NCI-H2171 (cell line): Measurements from ENCODE around the gene MPIG6B.
A peak's percentile ranks its signal among the peaks of the same experiment; 100 is the strongest.

ENCODE experiments used
- DNase-seq: peaks from one replicate; lab custom pipeline; 2025; lab: John Stamatoyannopoulos, UW

Gene MPIG6B

DNA sequence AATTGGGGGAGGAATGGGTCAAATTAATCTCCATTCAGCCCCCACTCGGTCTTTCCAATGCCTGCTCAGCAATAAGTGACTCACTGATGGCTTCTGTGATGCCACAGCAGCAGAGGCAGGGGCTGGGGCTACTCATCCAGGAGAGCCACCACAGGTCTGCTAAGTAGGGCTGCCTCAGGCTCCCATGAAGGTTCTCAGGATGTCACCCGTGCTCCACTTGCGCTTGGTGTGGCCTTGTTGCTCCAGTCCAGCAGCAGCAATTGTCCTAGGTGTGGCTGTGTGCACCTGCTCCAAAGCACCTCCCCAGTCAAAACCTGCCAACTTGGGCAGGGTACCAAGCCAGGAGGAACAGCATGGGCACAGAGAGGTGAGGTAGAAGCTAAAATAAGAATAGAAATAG lies 1.0 kb upstream of the MPIG6B start:
- DNase-seq: no peak

DNA sequence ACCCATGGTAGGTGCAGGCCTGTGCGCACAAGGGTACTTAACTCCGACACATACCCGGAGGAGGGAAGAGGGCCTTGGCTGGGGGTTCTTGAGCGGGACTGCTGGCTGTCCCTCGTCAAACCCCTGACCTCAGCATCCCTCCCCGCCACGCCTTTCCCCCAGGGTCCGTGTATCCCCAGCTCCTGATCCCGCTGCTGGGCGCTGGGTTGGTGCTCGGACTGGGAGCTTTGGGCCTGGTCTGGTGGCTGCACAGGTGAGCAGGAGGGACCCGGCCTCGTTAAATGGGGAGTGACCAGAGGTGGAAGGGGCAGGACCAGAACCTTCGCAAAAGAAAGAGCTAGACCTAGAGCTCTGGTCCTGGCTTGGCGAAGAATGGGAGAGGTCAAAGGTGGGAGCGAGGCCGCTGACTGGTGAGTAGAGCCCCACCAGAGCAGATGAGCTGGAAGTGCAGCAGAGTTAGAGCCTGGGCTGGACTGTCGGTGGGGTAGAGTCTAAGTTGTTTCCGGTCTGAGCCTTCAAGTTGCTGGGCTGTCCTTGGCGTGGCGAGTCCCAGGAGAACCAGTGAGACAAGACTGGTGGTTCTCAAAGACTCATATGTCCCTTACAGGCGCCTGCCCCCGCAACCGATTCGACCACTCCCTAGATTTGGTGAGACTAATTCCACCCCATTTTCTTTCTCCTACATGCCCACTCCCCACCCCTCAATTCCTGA lies 963 bp downstream of the MPIG6B start:
- DNase-seq: no peak

DNA sequence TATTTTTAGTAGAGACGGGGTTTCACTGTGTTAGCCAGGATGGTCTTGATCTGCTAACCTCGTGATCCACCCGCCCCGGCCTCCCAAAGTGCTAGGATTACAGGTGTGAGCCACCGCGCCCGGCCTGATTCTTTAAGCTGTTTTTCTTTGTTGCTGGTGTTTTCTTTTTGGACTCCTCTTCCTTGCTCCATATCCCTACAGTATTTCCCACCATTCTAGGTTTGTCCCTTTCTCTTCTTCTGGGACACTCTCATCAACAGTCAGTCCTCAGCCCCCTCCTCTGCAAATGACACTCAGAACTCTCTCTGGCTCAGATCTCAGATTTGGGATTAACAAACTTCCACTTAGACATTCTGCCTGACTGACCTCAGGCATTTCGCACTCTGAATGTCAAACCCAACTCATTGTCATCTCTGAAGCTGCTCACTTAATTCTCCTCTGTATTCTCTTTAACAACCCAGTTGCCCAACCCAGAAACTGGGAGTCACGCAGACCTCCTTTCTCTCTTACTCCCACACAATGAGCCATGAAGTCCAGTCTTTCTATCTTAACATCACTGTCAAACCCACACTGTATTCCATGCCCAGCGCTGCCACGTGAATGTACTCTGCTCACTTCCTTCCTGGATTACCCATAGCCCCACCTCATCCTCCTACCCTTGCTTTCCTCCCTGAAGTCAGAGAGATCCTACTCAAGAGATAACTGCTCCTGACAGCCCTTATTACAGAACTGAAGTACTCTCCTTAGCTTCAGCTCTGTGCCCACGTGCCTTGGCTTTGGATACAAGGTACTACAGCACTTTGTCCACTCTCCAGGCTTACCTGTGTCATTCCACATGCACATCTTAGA lies 2.6 kb downstream of the MPIG6B start:
- no peak for DNase-seq

DNA sequence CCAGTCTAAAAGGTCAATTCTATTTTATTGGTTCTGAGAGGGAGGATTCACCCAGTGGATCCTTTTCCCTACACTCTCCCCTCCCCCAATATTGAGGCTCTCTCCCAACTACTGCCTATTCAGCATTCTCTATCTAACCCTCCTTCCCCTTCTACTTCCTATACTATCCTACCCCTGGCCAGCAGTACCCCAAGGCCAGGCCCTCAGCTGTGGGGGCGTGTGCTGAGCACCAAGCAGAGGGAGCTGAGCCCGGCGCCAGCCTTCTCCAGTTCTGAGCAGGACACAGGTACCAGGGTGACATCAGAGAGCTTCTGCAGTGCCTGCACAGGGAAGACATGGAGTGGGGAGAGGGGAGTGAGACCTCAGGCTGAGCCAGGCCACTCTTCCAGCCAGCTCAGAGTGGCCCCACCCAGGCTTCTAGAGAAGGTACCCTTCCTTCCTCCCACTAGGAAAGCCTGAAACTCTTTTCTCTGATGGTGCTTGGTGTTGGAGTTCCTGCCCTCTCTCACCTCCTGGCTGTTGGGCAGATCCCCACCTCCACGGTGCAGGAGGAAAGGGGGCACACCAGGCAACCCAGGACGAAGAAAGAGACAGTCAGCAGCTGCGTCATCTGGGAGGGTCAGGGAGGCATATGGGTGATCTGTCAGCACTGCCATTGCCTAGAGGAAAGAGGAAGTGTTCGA lies 4.0 kb downstream of the MPIG6B start:
- DNase-seq: no peak

DNA sequence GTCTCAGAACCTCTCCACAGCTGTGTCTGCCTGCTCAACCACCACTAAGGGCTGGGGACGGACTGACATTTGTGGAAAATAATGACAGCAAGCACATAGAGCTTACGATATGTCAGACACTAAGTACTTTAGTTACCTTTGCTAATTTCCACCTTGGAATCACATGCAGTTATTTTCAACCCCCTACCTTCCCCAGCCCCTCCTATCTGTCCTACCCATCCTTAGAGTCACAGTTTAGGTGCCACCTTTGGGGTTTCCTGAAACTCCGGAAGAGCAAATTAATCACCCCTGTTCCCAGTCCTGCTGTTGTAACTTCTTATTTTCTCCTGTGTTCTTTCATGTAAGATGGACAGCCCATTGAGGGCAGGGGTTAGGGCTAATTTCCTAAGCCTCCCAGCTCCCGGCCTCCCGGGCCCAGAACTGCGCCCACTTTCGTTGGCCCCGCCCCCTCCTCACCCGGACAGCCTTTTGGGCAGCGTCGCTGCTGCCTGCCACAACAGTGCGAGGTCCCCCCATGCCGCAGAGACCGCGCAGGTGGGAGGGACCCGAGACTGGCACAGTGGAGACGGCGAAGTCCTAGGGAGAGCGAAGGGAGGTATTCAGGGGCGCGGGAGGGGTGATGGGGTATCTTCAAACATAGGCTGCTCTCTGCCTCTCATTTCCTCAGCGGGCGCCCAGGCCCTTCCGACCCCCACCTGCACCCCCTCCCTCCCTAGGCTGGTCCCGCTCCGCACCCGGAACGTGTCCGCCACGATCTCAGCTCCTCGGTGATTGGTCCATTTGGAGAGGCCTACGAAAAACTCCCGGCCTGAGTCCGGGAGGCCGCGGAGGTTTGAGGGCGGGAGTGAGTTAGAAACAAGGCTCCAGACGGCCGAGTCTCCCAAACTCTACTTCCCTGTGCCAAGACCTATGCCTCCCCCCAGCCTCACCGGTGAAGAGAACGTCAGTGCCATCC lies 4.8 kb downstream of the MPIG6B start:
- no peak for DNase-seq

DNA sequence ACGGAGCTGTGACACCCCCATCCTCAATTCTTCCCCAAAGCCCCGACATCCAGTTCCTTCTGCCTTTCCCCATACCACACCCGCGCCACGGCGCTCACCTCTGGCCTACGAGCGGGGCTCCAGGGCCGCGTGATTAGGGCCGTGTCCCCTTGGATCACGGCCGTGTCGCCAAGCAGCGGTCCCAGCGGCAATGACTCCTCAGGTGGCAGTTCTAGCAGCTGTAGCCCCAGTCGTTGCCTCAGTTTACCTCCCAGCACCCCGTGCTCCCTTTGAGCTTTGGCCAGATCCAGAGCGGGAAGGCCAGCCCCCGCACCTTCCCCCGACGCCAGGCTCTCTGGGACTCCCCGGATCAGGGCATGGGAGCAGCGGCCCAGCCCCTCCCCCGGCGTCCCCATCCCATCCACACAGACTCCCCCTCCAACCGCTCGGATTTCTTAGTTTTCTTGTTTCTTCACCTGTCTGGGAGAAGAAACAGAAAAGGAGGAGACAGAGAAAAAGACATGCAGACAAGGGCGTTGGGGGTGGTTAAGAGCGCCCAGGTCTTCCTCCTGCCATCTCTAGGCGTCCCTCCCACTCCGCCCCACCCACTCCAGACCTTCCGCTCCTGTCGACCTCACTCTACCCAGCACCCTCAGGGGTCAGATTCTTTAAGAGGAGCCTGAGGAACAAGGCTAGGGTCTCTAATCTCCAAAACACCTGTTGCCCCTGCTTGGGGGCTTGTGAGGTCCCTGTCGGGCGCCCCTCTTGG lies 5.8 kb downstream of the MPIG6B start, which contains the start of gene DDAH2:
TSS of gene DDAH2 (minus strand) at position 533 of the 748 bp plus-strand sequence. CDS start at position 395, 138 bp downstream.
- DNase-seq: no peak

DNA sequence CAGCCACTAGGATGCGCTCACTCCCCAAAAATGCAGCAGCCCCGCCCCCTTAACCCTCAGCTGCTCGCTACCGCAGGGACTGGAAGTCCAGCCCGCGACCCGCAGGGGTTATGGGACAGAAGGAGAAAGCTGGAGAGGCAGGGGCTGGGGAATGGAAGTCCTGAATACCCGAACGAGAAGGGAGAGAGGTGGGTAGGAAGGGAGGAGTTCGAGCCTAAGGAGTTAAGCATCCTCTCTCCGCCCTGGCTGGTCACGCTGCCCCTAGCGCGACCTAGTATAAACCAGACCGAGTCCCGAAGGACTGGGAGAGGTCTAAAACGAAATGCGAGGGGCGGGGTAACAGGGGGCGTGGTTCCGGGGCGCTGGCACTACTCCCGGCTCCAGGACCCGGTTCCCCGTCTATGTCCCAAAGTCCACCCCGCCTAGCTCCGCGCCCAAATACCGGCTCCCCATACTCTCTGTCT lies 6.4 kb downstream of the MPIG6B start:
- peak; percentile 77 for DNase-seq

DNA sequence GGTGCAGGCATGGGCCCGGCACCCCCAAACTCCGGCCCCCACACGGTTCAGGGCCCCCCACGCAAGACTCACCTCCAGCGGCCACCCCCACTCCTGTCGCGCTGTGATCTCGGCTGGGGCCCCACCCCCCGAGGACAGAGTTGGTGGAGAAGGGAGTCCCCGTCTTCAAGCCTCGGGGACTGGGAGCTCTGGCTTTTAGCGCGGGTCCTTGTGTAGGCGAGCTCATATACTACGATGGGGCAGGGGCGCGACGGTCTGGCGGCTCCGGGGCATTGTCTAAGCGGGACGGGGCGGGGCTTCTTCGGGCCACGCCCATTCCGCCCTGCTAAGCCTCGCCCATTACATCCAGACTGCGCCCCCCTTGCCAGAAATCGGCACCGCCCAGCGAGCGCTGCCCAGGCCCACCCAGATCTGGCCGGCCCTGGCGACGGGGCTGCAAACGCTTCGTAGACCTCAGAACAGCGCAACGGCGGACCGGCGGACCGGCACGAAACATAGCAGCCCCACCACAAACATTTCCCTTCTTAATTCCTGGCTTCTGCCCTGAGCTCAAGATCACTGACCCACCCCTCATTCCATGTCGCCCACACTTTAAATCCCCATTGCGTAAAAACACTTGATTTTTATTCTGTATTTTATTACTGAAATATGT lies 6.9 kb downstream of the MPIG6B start:
- DNase-seq: peak; percentile 24

DNA sequence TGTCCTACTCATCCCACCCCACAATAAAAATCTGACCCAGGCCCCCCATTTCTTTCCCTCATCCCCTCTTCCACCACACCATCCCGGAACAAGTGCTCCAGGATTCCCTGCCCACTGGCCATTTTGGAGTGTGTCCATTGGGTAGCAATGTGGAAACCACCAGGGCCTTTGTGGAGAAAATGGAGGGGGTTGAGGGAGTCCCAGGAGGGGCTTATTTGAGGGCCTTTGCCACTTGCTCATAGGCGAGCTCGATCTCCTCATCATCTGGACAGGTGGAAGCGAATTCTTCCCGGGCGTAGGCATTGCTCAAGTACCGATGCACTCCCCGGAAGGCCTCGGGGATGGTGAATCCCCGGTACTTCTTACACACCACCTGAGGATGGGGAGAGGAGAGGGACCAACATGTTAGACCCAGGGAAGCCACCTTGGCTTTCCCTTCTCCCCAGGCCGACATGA lies 7.5 kb downstream of the MPIG6B start:
- DNase-seq: no peak

DNA sequence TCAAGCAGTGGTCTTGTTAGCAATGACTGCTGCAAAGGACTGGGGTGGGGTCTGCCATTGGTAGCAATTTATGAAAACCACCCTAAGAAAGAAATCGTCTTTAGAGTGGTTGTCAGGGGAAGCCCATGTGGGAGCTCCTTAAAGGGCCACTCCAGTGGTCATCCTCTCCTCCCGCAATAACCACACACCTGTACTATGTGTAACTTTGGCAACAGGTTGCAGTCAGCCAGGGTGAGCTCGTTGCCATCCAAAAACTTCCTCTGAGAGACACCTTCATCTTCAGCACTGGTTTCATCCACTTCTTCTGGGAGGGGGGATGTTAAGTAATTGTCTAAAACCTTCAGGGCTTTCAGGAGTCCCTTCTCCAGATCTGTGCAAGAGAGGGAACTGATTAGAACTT lies 8.9 kb downstream of the MPIG6B start:
- DNase-seq: no peak

DNA sequence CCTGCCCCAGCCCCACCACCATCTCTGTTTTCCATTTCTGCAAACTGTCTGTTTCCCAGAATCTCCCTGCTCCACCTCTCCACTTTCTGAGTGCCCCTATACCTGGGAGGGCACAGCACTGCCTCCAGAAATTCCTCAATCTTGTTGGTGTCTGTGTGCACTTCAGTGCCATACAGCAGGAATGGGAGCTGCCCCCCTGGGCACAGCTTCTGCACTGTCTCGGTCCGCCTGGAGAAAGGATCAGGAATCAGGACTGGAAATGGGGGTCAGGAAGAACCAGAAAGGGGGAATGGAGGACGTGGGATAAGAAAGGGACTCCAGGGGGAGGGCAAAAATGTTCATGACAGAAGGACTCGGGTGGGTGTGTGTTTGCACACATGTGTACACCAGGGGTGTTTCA lies 10.6 kb downstream of the MPIG6B start:
- DNase-seq: no peak

DNA sequence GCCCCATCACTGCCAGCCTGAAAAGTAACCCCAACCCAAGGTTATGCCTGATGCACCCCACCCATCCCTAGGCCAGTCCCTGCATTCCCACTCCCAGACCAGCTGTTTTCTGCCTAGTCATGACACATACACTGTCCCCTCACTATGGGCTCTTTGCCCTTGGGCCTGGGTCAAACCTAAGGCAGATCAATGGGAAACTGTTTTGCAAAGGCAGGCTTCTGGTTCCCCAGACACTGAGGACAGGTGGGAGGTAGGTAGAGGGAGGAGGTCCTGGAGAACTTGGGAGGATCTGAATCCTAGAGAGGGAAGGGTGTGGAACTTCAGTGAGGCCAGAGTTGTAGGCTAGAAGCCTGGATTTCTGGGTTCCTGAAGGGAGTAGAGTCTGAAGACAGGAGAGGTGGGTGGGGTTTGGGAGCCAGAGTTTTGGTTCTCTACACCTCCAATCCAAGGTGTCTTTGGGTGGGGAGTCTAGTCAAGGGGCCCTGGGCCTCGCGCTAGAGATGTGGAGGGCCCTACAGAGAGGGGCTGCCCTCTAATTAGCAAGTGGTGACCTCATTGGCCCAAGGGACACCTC lies 11.2 kb downstream of the MPIG6B start:
- no peak for DNase-seq

DNA sequence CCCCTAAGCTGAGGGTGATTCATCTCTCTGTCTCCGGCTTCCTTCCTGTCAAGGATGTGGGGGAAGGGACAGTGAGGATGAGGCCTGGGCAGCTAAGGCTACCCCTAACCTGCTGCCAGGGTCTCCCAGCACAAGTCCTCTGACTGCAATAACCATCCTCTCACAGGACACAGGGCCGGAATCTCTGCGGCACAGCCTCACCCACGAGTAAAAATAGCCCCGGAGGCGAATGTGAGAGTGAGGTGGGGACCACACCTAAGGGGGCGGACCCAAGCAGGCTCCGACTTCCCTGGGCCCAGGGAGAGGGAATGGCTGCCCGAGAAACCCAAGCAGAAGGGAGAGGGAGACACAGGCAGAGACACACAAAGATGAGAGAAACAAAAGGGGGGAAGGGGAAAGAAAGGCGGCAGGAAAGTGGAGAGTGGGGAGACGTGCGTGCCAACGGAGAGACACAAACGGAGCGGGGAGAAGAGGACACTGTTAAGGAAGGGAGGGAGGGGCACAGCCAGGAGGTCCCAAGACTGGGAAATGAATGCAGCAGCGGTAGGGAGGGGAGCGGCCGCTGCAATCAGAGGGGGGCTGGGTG lies 11.7 kb downstream of the MPIG6B start:
- DNase-seq: no peak

DNA sequence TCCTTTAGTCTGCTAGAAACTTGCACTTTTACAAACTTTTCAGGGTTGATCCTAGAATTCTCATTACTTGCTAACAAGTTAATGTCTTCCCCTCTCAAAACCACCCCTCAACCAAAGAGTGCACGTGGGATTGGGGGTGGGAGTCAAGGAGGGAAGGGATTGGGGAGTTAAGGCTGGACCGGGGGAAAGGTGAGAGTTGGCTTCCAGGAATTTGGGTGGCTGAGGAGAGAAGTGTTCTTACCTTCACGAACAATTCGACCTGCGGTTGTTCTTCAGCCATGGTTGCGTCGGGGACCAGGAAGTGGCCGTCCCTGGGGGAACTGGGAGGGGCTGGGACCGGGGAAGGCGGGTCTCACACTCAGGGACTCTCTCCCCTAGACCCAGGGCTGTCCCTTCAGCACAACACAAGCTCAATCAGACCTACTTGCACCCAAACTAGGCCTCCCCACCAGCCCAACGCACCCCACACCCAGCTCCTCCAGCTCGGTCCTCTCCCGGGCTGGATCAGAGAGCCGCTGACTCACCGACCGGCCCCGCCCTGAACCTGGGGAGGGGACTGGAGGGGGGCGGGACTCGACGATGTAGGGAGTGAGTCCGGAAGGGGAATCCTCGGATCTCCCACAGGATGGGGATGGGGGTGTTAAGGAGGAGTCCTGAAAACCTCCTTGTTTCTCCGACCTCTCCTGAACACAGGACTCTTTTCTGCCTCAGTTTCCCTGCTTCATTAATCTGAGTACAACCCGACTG lies 13.0 kb downstream of the MPIG6B start, which contains the start of gene CLIC1:
TSS of gene CLIC1 (minus strand) at position 510 of the 747 bp plus-strand sequence. CDS start at position 280, 230 bp downstream.
- peak; percentile 69 for DNase-seq

DNA sequence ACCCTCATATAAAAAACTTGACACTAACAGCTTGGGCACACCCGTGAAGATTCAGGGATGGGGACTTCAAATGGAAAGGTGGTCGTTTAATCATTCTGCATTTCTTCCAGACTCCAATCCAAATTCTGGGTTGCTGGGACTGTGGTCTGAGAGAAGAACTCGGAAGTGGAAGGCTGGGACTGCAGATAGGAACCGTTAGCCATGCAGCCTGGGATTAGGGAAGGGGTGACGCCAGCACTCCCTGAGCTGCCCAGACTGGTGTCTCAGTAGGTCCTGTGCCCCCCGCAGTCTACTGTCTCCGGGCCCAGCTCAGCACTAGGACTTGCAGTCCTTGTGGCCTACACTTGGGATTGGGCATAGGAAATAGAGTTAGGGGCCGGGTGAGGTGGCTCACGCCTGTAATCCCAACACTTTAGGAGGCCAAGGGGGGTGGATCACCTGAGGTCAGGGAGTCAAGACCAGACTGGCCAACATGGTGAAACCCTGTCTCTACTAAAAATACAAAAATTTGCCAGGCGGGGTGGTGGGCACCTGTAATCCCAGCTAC lies 13.7 kb downstream of the MPIG6B start:
- no peak for DNase-seq

DNA sequence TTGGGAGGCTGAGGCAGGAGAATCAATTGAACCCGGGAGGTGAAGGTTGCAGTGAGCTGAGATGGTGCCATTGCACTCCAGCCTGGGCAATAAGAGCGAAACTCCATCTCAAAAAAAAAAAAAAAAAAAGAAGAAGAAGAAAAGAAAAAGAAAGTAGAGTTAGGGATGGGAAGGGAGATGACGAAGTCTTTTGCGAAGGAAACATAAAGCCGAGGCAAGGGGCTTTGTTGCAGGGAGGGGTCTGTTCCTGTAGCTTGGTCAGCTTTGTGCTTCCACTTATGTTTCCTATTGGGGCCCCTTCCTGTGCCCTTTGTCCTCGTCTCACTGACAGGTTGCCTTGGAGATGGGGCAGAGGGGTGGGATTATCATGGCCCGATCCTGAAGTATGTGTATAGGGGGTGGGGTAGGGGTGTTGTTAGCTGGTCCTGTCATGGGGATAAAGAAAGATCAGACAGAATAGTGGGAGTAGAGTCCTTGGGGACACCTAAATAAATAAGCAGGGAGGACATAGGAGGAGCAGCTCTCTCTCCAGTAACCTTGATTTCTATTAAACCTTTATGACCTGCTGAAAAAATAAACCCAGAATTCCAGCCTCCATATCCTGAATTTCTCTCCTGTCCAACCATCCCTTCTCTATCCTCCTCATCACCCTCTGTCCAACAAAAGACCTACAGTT lies 14.3 kb downstream of the MPIG6B start:
- DNase-seq: no peak
